Measurements from ENCODE around the gene CSRP3.
A peak's percentile ranks its signal among the peaks of the same experiment; 100 is the strongest.
"Not testable (repeated sequence)": the region's sequence is repeated elsewhere in the genome, so short reads cannot be mapped to it uniquely, and the experiment has no call there.

The CSRP3 gene

DNA sequence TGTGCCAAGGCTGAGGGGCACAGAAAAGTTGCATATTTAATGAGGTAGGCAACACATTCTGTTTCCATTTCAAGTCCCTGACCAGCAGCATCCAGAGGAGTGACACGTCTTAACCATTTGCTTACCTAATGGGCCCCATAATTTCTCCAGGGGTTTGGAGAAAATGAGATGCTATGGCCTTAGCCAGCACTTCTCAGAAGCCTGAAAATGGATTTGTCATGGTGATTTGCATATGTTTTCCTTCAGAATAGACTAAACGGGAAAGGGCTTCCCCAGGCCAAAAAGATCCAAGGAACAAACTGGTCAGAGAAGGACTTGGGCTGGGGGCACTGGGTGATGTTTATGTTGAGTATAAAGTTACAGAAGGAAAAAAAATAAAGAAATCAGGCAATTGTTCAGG, 16.7 kb downstream of the CSRP3 start:
- ATAC-seq = no peak

DNA sequence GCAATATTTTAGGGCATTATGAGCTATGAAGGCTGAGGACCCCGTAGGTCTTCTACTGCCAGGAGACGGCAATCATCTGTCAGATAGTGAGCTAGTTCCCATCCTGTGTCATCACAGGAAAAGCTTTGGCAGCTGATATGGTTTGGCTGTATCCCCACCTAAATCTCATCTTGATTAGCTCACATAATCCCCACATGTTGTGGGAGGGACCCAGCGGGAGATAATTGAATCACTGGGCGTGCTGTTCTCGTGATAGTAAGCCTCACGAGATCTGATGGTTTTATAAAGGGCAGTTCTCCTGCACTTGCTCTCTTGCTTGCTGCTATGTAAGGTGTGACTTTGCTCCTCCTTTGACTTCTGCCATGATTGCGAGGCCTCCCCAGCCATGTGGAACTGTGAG, 18.1 kb downstream of the CSRP3 start:
- ATAC-seq = no peak

DNA sequence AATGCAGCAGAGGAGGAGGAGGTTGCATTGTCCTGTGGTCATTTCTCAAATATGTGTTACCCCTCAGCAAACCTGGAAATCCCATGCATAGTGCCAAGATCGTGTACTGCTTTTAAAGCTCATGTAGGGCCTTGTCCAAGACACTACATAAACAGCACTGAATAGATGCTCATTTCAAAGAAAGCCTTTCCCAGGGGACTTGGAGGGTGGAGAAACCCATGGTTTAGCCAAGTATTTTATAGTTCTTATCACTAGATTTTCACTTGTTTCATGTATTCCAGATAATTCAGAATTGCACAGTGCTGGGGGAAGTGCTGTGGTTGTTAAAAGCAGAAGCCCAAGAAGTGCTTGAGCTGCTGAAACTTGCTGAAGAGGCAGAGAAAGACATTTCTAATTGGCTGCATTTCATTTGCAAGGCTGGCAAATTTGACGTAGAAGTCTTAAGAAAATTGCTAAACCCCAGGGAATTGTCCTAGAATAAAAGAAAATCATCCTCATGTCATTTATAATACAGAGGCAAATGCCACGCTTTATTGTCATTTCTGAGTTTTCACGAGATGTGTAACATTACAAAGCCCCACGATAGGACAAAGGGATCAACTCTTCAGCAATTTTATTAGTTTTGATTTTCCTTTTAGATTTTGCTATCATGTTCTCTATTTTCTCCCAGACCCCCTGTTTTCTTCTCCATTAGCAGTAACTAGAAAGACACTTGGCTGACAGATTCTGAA, 20.1 kb downstream of the CSRP3 start:
- ATAC-seq = no peak

DNA sequence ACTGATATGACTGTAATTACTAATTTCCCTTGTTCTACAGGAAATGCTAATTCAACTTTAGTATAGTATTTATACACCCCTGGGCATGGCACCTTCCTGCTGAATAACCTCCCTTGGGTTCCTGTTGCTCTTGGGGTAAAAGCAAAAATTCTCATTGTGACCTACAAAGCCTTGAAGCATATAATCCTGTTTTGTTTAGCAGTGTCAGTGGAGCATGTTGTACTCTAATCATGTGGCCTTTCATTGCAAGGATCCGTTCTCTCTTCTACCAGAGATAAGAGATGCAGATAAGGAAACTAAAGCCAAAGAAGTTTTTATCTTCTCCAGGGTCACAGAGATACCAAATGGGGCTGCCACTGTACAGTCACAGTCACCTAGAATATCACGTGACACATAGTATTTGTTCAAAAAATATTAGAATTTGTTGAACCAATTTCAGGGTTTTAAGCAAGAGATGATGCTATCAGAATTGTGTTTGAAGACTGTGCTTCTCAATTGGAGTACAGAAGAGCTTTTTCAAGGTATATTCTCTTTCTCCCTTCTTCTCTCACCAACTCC, 25.1 kb downstream of the CSRP3 start:
- peak; percentile 44 to 68 for ATAC-seq

DNA sequence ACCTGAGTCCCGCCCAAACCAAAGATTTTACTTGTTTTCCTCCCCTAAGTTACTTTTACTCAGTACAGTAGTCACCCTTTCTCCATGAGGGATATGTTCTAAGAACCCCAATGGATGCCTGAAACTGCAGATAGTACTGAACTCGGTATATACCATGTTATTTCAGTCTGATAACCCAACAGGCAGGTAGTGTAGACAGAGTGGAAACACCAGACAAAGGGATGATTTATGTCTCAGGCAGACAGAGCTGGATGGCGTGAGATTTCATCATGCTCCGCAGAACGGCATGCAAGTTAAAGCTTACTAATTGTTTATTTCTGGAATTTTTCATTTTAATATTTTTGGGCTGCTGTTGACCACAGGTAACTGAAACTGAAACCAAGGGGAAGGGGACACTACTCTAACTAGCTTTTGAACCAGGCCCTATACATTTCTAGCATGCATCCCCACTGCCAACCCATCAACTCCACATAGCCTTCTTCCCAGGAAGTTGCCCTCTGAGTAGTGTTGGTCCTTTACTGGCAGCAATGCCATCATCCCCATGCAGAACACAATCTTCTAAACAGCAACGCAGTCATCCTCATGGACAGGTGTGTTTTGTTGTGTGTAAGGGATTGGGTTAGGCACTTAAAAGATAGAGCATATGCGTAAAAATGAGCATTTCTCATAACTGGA, 27.7 kb downstream of the CSRP3 start:
- ATAC-seq = no peak

DNA sequence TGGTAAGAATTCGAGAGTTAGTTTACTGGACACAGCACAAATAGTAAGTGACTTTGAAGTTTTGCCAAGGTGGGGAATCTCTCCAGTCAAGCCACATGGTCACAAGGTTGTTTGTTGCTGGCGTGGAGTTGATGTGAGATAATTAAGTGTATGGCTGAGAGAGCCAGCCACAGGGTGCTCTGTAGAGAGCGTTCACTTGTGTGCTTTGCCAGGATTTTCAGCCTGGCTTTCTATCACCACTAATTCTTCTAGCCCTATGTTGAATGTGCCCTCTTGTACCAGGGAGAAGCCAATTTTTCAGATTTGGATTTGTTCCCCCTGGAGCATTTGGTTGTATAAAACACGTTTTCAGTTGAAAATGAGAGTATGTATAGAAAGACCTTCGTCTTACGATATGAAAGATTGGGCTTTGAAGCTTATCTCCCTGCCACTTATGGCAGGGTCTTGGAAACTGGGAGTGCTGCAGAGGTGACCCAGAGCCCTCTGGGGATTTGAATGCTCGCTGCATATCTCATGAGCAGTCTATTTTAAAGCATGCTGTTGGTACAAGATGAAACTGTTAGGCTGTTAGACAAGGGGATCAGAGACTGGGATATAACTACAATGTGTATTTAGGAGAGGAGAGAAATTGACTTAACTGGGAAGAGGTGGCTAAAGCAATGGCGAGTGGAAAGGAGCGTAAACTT, 28.6 kb downstream of the CSRP3 start:
- ATAC-seq = no peak

DNA sequence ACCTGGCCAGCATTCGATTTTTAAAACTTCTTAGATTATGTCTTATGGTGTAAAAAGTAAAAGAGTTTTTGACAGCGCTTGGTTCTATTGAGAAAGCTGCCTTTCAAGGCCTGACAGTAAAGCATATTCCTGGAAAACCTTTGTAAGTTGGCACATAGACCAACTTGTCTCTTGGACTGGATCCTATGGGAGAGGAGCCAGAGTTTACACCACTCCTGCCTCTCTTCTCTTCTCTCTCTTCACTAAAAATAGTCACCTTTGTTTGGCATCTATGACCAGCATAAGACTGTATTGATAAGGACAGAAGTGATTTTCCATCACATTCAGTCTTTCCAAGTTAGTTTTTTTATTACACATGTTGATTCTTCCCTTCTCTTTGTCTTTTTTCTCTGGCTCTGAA, 33.7 kb downstream of the CSRP3 start:
- ATAC-seq = no peak

DNA sequence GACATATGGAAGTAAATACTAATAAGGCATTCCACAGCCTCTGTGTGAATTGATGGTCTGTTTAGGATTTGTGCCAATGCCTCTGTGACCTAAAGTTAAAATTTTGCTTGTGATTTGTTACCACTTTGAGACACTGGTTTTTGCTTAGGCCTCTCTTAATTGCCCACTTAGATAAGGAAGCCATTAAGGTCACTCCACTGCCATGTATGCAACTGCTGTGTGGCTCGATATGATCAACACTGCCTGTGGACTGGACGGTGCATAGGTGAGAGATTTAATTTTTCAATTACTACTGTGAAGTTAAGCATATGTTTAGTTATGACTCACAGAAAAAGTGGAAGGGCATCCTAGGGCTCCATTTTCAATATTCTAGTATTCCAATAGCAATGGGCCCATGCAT, 36.9 kb downstream of the CSRP3 start:
- no peak for ATAC-seq

DNA sequence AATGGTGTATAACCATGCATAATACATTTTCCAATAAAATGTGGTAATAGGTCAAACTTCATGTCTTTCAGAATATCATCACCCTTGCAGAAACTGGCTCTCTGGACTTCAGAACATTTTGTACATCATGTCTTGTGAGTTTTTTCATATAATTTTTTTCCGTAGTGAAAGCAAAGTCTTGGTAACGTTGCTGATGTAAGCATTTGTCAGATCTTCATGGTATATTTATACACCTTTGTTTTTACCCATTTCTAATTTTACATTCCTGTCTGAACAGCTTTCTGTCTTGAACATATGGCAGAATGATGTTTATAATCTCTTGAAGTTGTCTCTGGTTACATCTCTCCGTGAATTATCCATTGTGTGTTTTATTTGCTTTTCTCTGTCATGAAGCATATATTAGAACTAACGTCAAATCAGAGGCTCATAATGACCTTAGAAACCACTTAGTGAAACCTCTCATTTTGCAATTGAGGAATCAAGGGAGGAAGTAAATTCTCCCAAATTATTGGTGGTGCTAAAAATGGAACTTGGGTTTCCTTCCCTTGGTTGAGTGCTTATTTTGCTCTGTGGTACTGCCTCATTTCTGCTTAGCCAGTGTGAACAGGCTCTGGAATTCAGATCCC, 37.4 kb downstream of the CSRP3 start:
- ATAC-seq = no peak

DNA sequence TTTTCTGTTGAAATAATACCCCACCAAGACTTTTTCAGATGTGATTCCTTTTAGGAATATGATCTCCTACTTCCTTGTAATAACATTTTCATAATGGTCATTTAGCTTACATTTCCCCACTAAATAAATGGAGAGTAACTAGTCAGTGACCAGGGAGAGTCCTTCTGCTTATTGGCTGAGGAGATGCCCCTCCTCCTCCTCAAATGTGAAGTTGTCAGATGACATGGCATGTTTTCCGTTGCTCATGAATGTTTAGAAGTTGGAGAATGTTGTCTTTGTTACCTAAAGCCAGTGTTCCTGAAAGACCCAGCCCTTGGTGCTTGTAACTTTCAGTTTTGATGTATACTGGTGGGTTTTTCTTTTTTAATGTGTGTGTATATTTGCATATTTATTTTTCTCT, 38.2 kb downstream of the CSRP3 start:
- no peak for ATAC-seq

DNA sequence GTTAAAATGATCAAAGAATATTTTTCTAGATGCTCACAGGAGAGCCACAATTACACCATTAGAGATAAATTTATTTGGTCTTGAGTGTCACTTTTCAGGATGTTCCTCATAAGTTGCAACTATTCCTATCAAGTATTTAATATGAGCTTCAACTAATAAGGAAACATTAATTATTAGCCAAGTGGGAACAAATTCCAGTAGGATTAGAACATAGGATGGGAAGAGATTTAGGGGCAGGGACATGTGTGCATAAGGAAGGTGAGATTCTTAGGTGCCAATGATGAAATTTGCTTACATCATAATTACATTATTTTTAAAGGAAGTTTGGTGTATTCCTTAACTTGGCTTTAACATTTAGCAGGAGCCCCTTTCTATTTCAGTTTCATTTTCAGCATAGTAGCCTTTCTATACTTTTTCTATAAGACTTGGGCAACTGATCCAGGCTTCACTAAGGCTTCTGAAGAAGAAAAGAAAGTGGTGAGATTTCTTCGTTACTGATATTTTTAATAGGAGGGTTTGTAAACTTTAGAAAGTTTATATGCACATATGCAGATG, 38.8 kb downstream of the CSRP3 start:
- ATAC-seq = no peak

DNA sequence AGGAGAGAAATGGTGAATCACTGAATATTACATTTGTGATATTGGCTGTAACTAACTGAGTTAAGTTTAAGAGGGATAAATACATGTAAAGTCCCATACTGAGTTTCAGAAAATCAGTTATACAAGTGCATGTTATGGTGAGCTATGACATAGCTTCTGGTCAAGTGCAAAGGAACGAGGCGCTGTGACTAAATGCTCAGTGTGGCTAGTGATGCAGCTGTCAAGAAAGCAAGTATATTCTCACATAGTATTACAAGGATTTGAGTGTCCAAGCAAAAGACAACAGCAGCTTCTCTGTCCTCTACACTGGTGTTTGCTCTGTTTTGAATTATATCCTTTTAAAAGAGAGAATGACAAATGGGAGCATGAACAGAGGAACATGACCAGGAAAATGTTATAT, 40.1 kb downstream of the CSRP3 start:
- ATAC-seq = no peak

DNA sequence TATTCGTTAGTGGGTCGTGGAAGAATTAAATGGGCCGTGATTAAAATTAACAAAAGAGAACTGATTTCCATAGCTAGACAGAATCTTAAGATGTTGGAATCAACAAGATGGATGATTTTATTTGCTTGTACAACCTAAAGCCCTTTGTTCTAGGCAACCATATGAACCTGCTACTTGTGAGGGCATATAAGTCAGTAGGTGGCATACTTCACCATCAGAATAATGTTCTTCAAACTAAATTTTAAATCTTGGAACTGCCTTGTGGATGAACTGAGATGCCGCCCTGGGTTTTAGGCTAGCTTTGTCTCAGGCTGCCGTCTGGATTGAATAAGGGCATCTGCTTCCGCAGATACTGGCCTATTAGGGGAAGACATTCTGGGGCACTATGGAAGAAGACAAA, 40.9 kb downstream of the CSRP3 start:
- no peak for ATAC-seq

DNA sequence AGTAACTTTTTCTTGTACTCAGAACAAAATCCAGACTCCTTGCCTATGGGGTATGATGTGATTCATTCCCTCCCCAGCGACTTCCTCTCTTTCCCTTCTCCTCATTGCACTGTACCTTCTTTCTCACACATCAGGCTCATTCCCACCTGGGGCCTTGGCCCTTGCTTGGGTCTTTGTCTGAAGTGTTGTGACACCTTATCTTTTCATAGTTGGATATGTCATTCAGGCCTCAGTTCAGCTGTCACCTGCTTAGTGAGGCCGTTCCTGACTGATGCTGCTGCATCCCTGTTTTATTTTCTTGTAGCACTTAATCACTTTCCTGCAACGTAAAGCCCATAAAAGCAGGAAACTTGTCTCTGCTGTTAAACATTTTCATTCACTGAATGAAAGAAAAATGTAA, 44.9 kb downstream of the CSRP3 start:
- ATAC-seq = no peak

DNA sequence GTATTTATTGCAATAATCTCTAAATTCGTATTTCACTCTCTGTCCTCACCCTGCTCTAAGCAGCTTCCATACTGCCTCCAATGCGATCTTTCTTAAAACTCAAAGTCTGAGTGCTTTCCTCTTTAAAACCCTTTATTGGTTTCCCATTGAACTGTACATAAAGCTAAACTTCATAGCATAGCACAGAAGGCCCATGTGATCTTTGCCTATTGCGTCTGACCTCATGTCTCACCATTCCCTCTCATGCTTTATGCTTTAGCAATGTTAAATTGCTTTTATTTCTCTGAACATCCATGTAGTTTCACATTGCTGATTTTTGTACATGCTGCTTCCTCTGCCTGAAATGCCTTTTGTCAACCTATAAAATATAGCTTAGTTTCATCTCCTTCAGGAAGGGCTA, 56.5 kb downstream of the CSRP3 start:
- ATAC-seq = no peak

DNA sequence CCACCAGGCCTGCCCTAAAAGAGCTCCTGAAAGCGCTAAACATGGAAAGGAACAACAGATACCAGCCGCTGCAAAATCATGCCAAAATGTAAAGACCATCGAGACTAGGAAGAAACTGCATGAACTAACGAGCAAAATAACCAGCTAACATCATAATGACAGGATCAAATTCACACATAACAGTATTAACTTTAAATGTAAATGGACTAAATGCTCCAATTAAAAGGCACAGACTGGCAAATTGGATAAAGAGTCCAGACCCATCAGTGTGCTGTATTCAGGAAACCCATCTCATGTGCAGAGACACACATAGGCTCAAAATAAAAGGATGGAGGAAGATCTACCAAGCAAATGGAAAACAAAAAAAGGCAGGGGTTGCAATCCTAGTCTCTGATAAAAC, 64.9 kb downstream of the CSRP3 start:
- not testable (repeated sequence) for ATAC-seq

DNA sequence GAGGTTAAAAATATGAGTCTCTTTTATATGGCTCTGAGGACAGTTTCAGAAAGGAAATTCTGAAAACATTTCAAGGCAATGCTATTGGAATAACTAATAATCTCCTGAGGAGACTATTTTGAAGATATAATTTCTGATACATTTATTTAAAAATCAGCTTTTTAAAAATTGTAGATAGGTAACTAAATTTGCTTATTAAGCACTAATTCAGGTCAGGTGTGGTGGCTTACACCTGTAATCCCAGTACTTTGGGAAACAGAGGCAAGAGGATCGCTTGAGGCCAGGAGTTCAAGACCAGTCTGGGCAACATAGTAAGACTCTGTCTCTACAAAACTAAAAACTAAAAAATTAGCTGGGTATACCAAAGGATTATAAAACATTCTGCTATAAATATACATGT, 67.8 kb downstream of the CSRP3 start:
- no peak for ATAC-seq

Data from activated CD4-positive, CD25-positive, alpha-beta regulatory T cell treated with anti-CD3 and anti-CD28 coated beads, Interleukin-2, amount 50 U/mL, for 24 hours (primary cell).